NCI-H2107 treated with DMSO at 0.1 percent for 48 hours (cell line): ENCODE data around the gene FZD7.

ENCODE experiments used
- DNase-seq: peaks from one replicate; lab custom pipeline; 2025; ENCODE audit not compliant: unreplicated experiment; lab: John Stamatoyannopoulos, UW

FZD7 gene

GRCh38 chr2:202036601-202037037 lies 3.0 kb downstream of the FZD7 start:
- DNase-seq, result no peak

- DNase-seq, result no peak
These were observed 3.4 kb downstream of the FZD7 start for GRCh38 chr2:202037086-202037485.

GRCh38 chr2:202038471-202039277 lies 5.0 kb downstream of the FZD7 start:
- DNase-seq, result no peak

GRCh38 chr2:202039278-202040078 lies 5.8 kb downstream of the FZD7 start:
- no peak for DNase-seq

GRCh38 chr2:202040079-202040844 lies 6.6 kb downstream of the FZD7 start:
- DNase-seq, result no peak

GRCh38 chr2:202042444-202042843 lies 8.8 kb downstream of the FZD7 start:
- DNase-seq, result no peak

GRCh38 chr2:202043475-202043874 lies 9.8 kb downstream of the FZD7 start:
- DNase-seq, result no peak

- no peak for DNase-seq
These were observed 11.1 kb downstream of the FZD7 start for GRCh38 chr2:202044777-202045176.

GRCh38 chr2:202046572-202046971 lies 12.9 kb downstream of the FZD7 start:
- DNase-seq, result no peak

- no peak for DNase-seq
These were observed 15.6 kb downstream of the FZD7 start for GRCh38 chr2:202049092-202049728.

- DNase-seq, result no peak
These were observed 16.2 kb downstream of the FZD7 start for GRCh38 chr2:202049840-202050239.

GRCh38 chr2:202050652-202051051 lies 17.0 kb downstream of the FZD7 start:
- DNase-seq, result no peak

GRCh38 chr2:202051499-202052161 lies 18.0 kb downstream of the FZD7 start:
- DNase-seq, result no peak

- no peak for DNase-seq
These were observed 18.6 kb downstream of the FZD7 start for GRCh38 chr2:202052235-202052634.

GRCh38 chr2:202054679-202055078 lies 21.0 kb downstream of the FZD7 start:
- DNase-seq, result no peak

- no peak for DNase-seq
These were observed 23.0 kb downstream of the FZD7 start for GRCh38 chr2:202056611-202057010.

- DNase-seq, result no peak
These were observed 26.6 kb downstream of the FZD7 start for GRCh38 chr2:202060218-202060617.

GRCh38 chr2:202061695-202062094 lies 28.0 kb downstream of the FZD7 start:
- no peak for DNase-seq

- DNase-seq, result no peak
These were observed 30.7 kb downstream of the FZD7 start for GRCh38 chr2:202064171-202064880.

GRCh38 chr2:202064881-202065230 lies 31.2 kb downstream of the FZD7 start:
- DNase-seq, result no peak
